ENCODE measurements around the gene RS1. TPM values are rescaled to one million over a fixed set of nuclear protein-coding genes. Genes with fewer than 3 reads are reported as not detected.

The RS1 gene
- polyA plus RNA-seq, 1 experiment = not detected

GRCh38 chrX:18654875-18655836, 16.8 kb downstream of the RS1 start:
- ChIA-PET POLR2A (no interaction called here), CTCF (interaction anchor here (0.7 kb wide), 1 partner anchor 133 kb away, joined by 5 read pairs; no protein-coding TSS in a partner anchor)
- Histone ChIP-seq H3K9me3 (ENCODE audit: control insufficient read depth, insufficient read depth, low read length) (no peaks in the 10 kb centered on the region), H3K27me3 (ENCODE audit: control insufficient read depth, insufficient read depth, low read length) (no peaks in the 10 kb centered on the region), H3K27ac (ENCODE audit: low read depth, low read length) (no peak overlapping the region), H3K4me3 (ENCODE audit: low read depth, low read length) (no peak overlapping the region)
- no peak for DNase-seq (ENCODE audit: low read depth, low spot score)
- TF ChIP-seq CTCF (IDR thresholded peaks at IDR 0.05; ENCODE audit: low read depth, low read length) = no peak

- Histone ChIP-seq H3K27ac (ENCODE audit: low read depth, low read length) (no peak overlapping the region), H3K4me3 (ENCODE audit: low read depth, low read length) (no peak overlapping the region), H3K27me3 (ENCODE audit: control insufficient read depth, insufficient read depth, low read length) (no peaks in the 10 kb centered on the region), H3K9me3 (ENCODE audit: control insufficient read depth, insufficient read depth, low read length) (no peaks in the 10 kb centered on the region)
- CTCF ChIA-PET = no interaction called here
- POLR2A ChIA-PET = no interaction called here
- no peak for TF ChIP-seq CTCF (IDR thresholded peaks at IDR 0.05; ENCODE audit: low read depth, low read length)
- DNase-seq (ENCODE audit: low read depth, low spot score) = no peak
Observed at GRCh38 chrX:18652636-18653035, 19.3 kb downstream of the RS1 start.

GRCh38 chrX:18650662-18651061, 21.2 kb downstream of the RS1 start:
- no peaks in the 10 kb centered on the region for H3K9me3 ChIP-seq (ENCODE audit: control insufficient read depth, insufficient read depth, low read length)
- DNase-seq (ENCODE audit: low read depth, low spot score) = no peak
- CTCF ChIA-PET = no interaction called here
- H3K4me3 ChIP-seq (ENCODE audit: low read depth, low read length) = no peak overlapping the region
- POLR2A ChIA-PET = no interaction called here
- no peak overlapping the region for H3K27ac ChIP-seq (ENCODE audit: low read depth, low read length)
- no peaks in the 10 kb centered on the region for H3K27me3 ChIP-seq (ENCODE audit: control insufficient read depth, insufficient read depth, low read length)
- no peak for TF ChIP-seq CTCF (IDR thresholded peaks at IDR 0.05; ENCODE audit: low read depth, low read length)

- Histone ChIP-seq H3K9me3 (ENCODE audit: control insufficient read depth, insufficient read depth, low read length) (no peaks in the 10 kb centered on the region), H3K27me3 (ENCODE audit: control insufficient read depth, insufficient read depth, low read length) (no peaks in the 10 kb centered on the region), H3K4me3 (ENCODE audit: low read depth, low read length) (no peak overlapping the region), H3K27ac (ENCODE audit: low read depth, low read length) (no peak overlapping the region)
- no peak for DNase-seq (ENCODE audit: low read depth, low spot score)
- no peak for TF ChIP-seq CTCF (IDR thresholded peaks at IDR 0.05; ENCODE audit: low read depth, low read length)
- CTCF ChIA-PET = no interaction called here
- POLR2A ChIA-PET = no interaction called here
Observed at GRCh38 chrX:18649498-18649951, 22.4 kb downstream of the RS1 start.

GRCh38 chrX:18647621-18648020, 24.3 kb downstream of the RS1 start:
- TF ChIP-seq CTCF (IDR thresholded peaks at IDR 0.05; ENCODE audit: low read depth, low read length) = no peak
- no peaks in the 10 kb centered on the region for H3K27me3 ChIP-seq (ENCODE audit: control insufficient read depth, insufficient read depth, low read length)
- ChIA-PET CTCF (no interaction called here), POLR2A (no interaction called here)
- no peaks in the 10 kb centered on the region for H3K9me3 ChIP-seq (ENCODE audit: control insufficient read depth, insufficient read depth, low read length)
- DNase-seq (ENCODE audit: low read depth, low spot score) = no peak
- no peak overlapping the region for H3K27ac ChIP-seq (ENCODE audit: low read depth, low read length)
- H3K4me3 ChIP-seq (ENCODE audit: low read depth, low read length) = no peak overlapping the region

Data from AG04450 (cell line).